KMS-11 (cell line): ENCODE data around the gene NAV2.

Experiments used
- H2AFZ ChIP-seq: fragments of 200-600 bp; sonication (generic); 2 replicates; pipeline ENCODE4 v1.6.1; 2016; ENCODE audit warnings: antibody characterized with exemption, mixed run types, low read depth
- H3K27ac ChIP-seq: fragments of 200-600 bp; sonication (generic); 2 replicates; pipeline ENCODE4 v1.6.1; 2016; ENCODE audit warnings: mild to moderate bottlenecking, mixed run types
- H3K27me3 ChIP-seq: fragments of 200-600 bp; sonication (generic); 2 replicates; pipeline ENCODE4 v1.6.1; 2017; ENCODE audit warnings: mild to moderate bottlenecking, low read depth, mixed run types, moderate library complexity; ENCODE audit not compliant: insufficient read depth
- H3K36me3 ChIP-seq: fragments of 200-600 bp; sonication (generic); 2 replicates; pipeline ENCODE4 v1.6.1; 2017; ENCODE audit warnings: mild to moderate bottlenecking, mixed run types; ENCODE audit not compliant: insufficient read depth
- H3K4me1 ChIP-seq: fragments of 200-600 bp; sonication (generic); 2 replicates; pipeline ENCODE4 v1.6.1; 2016; ENCODE audit warnings: mild to moderate bottlenecking, low read depth, mixed run types; ENCODE audit not compliant: poor library complexity, severe bottlenecking
- H3K4me2 ChIP-seq: fragments of 200-600 bp; sonication (generic); 2 replicates; pipeline ENCODE4 v1.7.0; 2016; ENCODE audit warnings: mild to moderate bottlenecking, mixed run types
- H3K4me3 ChIP-seq: fragments of 200-600 bp; sonication (generic); IDR thresholded peaks from 2 replicates; pipeline ENCODE4 v1.6.1; 2017; ENCODE audit warnings: low read depth, low read length, mixed read lengths; ENCODE audit not compliant: insufficient read depth
- H3K79me2 ChIP-seq: fragments of 200-600 bp; sonication (generic); 2 replicates; pipeline ENCODE4 v1.6.1; 2016; ENCODE audit warnings: low read depth, mixed run types; ENCODE audit not compliant: insufficient read depth
- H3K9ac ChIP-seq: fragments of 200-600 bp; sonication (generic); 2 replicates; pipeline ENCODE4 v1.6.1; 2016; ENCODE audit warnings: mild to moderate bottlenecking, mixed run types
- H4K20me1 ChIP-seq: fragments of 200-600 bp; sonication (generic); 2 replicates; pipeline ENCODE4 v1.6.1; 2016; ENCODE audit warnings: mild to moderate bottlenecking, mixed run types; ENCODE audit not compliant: insufficient read depth
- CTCF ChIP-seq: fragments of 200-600 bp; sonication (generic); conservative IDR thresholded peaks from 2 replicates; pipeline ENCODE4 v1.6.1; 2017; ENCODE audit warnings: low read depth, mild to moderate bottlenecking, antibody characterized with exemption, low read length, moderate library complexity, mixed read lengths

The NAV2 gene

GRCh38 chr11:19806251-19806650 is 93.6 kb downstream of the NAV2 start:
- H2AFZ ChIP-seq = no peak overlapping the region
- no peaks in the 10 kb centered on the region for H4K20me1 ChIP-seq
- H3K4me3 ChIP-seq = no peak overlapping the region
- no peaks in the 10 kb centered on the region for H3K79me2 ChIP-seq
- no peak for TF ChIP-seq CTCF
- no peak overlapping the region for H3K27ac ChIP-seq
- no peaks in the 10 kb centered on the region for H3K4me1 ChIP-seq
- no peaks in the 10 kb centered on the region for H3K27me3 ChIP-seq
- H3K9ac ChIP-seq = no peak overlapping the region
- H3K4me2 ChIP-seq = no peak overlapping the region
- no peaks in the 10 kb centered on the region for H3K36me3 ChIP-seq

- Histone ChIP-seq H3K4me2 (no peak overlapping the region), H3K9ac (no peak overlapping the region)
These were observed 95.7 kb downstream of the NAV2 start for GRCh38 chr11:19808076-19808911.

GRCh38 chr11:19810852-19811251 is 98.2 kb downstream of the NAV2 start:
- Histone ChIP-seq H3K4me3 (no peak overlapping the region), H3K36me3 (no peaks in the 10 kb centered on the region), H3K9ac (no peak overlapping the region), H3K79me2 (no peaks in the 10 kb centered on the region), H4K20me1 (no peaks in the 10 kb centered on the region), H3K4me1 (peaks cover 9% of the 10 kb centered on the region), H3K4me2 (no peak overlapping the region), H3K27me3 (no peaks in the 10 kb centered on the region), H2AFZ (no peak overlapping the region), H3K27ac (no peak overlapping the region)
- TF ChIP-seq CTCF = no peak

More at GRCh38 chr11:19808076-19808911, 95.7 kb downstream of the NAV2 start:
- Histone ChIP-seq H3K4me1 (peaks cover 9% of the 10 kb centered on the region), H2AFZ (no peak overlapping the region), H3K27ac (no peak overlapping the region), H4K20me1 (no peaks in the 10 kb centered on the region), H3K79me2 (no peaks in the 10 kb centered on the region), H3K36me3 (no peaks in the 10 kb centered on the region), H3K4me3 (no peak overlapping the region), H3K27me3 (no peaks in the 10 kb centered on the region)
- no peak for TF ChIP-seq CTCF

- TF ChIP-seq CTCF = no peak
- Histone ChIP-seq H3K36me3 (no peaks in the 10 kb centered on the region), H3K4me3 (no peak overlapping the region), H3K4me1 (peaks cover 9% of the 10 kb centered on the region), H3K4me2 (no peak overlapping the region), H3K27ac (no peak overlapping the region), H3K9ac (no peak overlapping the region), H3K79me2 (no peaks in the 10 kb centered on the region), H2AFZ (no peak overlapping the region), H4K20me1 (no peaks in the 10 kb centered on the region), H3K27me3 (no peaks in the 10 kb centered on the region)
These were observed 98.7 kb downstream of the NAV2 start for GRCh38 chr11:19811380-19811779.
